H7 (cell line): ENCODE results near the gene RAB37. TPM values are rescaled to one million over a fixed set of nuclear protein-coding genes. Genes with fewer than 3 reads are reported as not detected.
A peak's percentile ranks its signal among the peaks of the same experiment; 100 is the strongest.

Experiments
- DNase-seq: peaks from one replicate; pipeline ENCODE4 v3.0.0; 2012
- H3K27me3 ChIP-seq: 2 replicates; pipeline ENCODE4 v1.6.0; 2011; ENCODE audit warnings: mild to moderate bottlenecking, low read length; ENCODE audit not compliant: control insufficient read depth, insufficient read depth
- H3K36me3 ChIP-seq: replicated peaks from 2 replicates; pipeline ENCODE4 v1.5.1; 2011; ENCODE audit warnings: low read length; ENCODE audit not compliant: control insufficient read depth, insufficient read depth
- H3K4me3 ChIP-seq: 2 replicates; pipeline ENCODE4 v1.5.1; 2011; ENCODE audit warnings: low read depth, mild to moderate bottlenecking, control low read depth, low read length, moderate library complexity; ENCODE audit not compliant: insufficient read depth
- total RNA-seq: library from RNA; depleted of rRNA; stranded (reverse); fragments of >200 nt; shearing (Covaris generic); gene quantifications from 2 replicates; pipeline ENCODE4 v1.2.3, GENCODE V29; 2014

Gene RAB37
- total RNA-seq, 1 experiment from 2014 or later, result 2.5 TPM

DNA sequence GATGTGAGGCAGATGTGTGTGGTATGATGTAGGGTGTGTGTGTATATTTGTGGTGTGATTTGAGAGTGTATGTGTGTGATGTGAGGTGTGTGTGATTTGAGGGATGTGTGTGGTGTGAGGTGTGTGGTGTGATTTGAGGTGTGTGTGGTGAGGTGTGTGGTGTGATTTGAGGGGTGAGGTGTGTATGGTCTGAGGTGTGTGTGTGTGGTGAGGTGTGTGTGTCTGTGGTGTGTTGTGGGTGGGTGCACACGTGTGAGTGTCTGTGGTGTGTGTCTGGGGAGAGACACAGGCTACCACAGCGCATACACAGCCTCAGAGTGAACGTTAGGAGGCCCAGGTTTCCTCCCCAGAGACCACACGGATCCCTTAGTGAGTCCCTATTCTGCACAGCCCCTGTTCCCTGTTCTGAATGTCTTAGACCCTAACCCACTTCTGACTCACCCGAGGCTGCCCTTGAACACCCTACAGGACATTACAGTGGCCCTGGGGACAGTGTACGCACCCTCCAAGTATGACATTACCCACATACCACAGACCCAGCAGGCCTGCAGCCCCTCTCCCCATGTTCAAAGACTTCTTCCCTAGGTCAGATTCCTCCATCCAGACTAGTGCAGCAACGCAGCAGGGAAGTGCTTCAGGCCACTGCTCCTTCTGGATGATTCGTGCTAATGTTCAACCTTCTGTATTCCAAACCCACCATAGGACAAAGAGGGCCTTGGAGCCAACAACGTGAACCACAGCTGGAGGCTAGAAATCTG, 3.5 kb upstream of the RAB37 start:
- Histone ChIP-seq H3K4me3 (no peak overlapping the region), H3K36me3 (no peaks in the 10 kb centered on the region), H3K27me3 (peaks cover 22% of the 10 kb centered on the region)
- no peak for DNase-seq

- H3K36me3 ChIP-seq, result no peaks in the 10 kb centered on the region
- peaks cover 22% of the 10 kb centered on the region for H3K27me3 ChIP-seq
- DNase-seq, result no peak
- H3K4me3 ChIP-seq, result no peak overlapping the region
Measured at GRCh38 chr17:74734256-74734655, 2.8 kb upstream of the RAB37 start.

DNA sequence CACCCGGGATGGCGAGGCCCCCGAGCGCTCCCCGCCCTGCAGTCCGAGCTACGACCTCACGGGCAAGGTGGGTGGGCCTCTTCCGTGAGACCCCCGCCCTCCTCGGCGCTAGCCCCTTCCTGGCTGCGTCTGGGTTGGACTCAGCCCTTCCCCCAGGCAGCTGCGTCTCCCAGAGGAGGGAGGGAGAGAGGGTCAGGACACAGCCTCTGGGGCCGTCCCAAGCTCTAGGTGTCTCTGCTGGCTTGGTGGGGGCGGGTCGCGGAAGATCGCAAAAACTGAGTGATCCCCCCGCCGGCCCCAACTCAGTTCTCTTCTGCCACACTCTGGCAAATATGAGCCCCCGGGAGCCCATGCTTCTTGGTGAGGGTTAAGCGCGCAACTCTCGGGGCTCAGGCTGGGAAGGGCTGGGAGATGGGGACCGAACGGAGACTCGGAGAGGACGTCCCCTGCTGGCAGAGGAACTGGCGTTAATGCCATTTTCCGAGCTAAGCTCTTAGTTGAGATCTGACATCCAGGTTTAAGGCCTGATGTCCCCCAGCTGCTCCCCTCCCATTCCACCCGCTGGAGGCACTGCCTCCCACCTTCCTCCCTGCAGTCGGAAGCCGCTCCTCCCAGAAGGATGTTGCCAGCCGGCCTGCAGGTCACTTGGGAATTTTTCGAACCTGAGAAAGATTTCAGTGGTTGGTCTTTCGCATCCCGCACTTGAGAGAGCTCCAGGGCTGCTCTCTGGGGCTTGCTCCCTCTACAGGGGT, 419 bp downstream of the RAB37 start:
- H3K27me3 ChIP-seq, result peaks cover 22% of the 10 kb centered on the region
- DNase-seq, result peak; percentile 92
- H3K4me3 ChIP-seq, result peak overlapping the region; percentile 67
- no peaks in the 10 kb centered on the region for H3K36me3 ChIP-seq

GRCh38 chr17:74738051-74738996, 1.3 kb downstream of the RAB37 start:
- Histone ChIP-seq H3K4me3 (peak overlapping the region; percentile 67; the same call in 1 of the 2 replicates), H3K27me3 (peaks cover 21% of the 10 kb centered on the region), H3K36me3 (no peaks in the 10 kb centered on the region)
- peak; percentile 50 for DNase-seq

DNA sequence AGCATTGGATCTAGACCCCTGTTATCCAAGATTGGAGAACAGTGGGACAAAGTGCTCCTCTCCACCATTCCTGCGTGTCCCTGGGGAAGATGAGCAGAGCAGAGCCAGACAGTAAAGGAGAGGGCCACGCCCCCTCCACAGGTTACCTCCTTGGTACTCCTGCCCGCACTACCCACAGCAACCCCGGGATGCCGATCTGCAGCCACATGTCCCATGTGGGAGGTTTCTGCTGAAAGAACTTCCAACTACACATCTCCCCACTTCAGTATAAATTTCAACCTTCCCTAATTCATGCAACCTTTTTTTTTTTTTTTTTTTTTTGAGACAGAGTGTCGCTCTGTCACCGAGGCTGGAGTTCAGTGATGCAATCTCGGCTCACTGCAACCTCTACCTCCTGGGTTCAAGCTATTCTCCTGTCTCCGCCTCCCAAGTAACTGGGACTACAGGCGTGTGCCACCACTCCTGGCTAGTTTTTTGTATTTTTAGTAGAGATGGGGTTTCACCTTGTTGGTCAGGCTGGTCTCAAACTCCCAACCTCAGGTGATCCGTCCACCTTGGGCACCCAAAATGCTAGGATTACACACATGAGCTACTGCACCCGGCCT, 2.3 kb downstream of the RAB37 start:
- Histone ChIP-seq H3K27me3 (peaks cover 14% of the 10 kb centered on the region), H3K36me3 (no peaks in the 10 kb centered on the region), H3K4me3 (no peak overlapping the region)
- peak; percentile 31 for DNase-seq

DNA sequence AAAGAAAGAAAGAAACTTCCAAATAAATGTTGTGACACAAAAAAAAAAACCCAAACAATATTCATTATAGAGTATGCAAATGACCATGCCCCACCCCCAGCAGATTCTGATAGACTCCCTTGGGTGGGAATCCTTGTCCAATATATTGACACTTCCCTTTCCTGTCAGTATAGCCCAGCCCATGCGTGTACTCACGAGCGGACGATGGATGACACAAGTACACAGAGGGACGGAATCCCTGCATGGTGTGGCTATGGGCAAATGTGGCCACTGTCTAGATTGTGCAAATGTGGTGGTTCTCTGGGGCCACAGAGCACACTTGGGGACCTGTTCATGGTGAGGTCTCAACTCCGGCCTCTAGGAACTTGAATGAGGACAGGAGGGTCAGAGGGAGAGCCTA, 3.1 kb downstream of the RAB37 start:
- DNase-seq, result no peak
- peaks cover 13% of the 10 kb centered on the region for H3K27me3 ChIP-seq
- H3K4me3 ChIP-seq, result no peak overlapping the region
- H3K36me3 ChIP-seq, result no peaks in the 10 kb centered on the region

GRCh38 chr17:74740641-74741387, 3.8 kb downstream of the RAB37 start:
- DNase-seq, result peak; percentile 18
- Histone ChIP-seq H3K4me3 (no peak overlapping the region), H3K27me3 (peaks cover 11% of the 10 kb centered on the region), H3K36me3 (no peaks in the 10 kb centered on the region)

DNA sequence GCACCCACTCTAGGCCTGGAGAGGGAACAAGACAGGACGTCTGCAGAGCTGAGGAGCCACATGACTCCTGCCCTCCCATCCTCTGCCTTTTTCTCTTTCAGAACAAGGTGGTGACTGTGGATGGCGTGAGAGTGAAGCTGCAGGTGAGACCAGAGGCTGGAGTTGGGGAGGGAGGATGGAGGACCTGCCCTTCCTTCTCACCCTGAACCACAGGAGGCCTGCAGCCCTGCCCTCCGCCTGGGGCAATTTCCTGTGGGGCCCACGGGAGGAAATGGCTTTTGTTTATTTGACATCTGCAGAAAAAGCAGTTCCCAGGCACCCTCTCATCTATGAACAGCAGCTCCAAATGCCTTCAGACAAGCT, 5.1 kb downstream of the RAB37 start:
- peak; percentile 36 for DNase-seq
- Histone ChIP-seq H3K4me3 (no peak overlapping the region), H3K27me3 (peaks cover 7% of the 10 kb centered on the region; the same call in 1 of the 2 replicates)

DNA sequence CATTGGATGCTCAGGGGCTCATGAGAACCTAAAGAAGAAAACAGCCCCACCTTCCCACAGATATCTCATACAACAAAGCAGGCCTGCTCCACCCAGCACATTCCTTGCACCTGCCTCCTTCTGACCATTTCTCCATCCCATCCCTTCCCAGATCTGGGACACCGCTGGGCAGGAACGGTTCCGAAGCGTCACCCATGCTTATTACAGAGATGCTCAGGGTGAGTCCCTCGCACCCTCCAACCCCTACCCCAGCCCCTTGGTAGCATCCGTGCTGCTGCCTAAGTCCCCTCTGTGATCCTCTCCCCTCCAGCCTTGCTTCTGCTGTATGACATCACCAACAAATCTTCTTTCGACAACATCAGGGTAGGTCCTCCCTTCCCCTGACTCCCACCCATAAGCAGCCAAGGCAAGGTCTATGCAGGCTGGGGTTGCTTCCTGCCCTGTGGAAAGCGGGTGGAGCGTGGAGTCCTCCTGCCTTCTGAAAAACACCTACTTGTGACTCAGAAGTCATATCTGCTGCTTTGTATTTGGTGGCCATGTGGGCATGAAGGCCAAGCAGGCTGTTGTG, 6.0 kb downstream of the RAB37 start:
- DNase-seq, result peak; percentile 14
- Histone ChIP-seq H3K4me3 (no peak overlapping the region), H3K36me3 (no peaks in the 10 kb centered on the region), H3K27me3 (peaks cover 3% of the 10 kb centered on the region; the same call in 1 of the 2 replicates)

More for the DNA sequence above, 5.1 kb downstream of the RAB37 start:
- H3K36me3 ChIP-seq, result no peaks in the 10 kb centered on the region

- no peak overlapping the region for H3K4me3 ChIP-seq
- H3K36me3 ChIP-seq, result no peaks in the 10 kb centered on the region
- no peaks in the 10 kb centered on the region; the same call in 1 of the 2 replicates for H3K27me3 ChIP-seq
- DNase-seq, result no peak
Measured at GRCh38 chr17:74743755-74744154, 6.7 kb downstream of the RAB37 start.

DNA sequence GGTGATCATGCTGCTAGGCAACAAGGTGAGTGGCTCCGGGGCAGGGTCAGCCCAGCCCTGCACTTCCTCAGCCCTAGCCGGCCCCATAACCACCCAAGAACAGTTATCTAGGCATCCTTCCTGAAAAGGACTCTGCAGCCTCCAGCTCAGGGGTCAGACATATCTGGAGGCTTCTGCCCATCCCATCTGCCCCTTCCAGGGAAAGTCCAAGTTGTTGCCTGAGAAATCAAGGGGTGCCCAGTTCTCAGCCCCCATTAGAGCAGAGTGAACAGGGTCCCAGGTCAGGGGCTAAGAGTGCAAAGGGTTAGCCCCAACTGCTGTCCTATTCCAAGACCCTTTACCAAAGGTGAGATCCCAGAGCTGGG, 7.3 kb downstream of the RAB37 start:
- Histone ChIP-seq H3K36me3 (no peaks in the 10 kb centered on the region), H3K27me3 (peaks cover 4% of the 10 kb centered on the region), H3K4me3 (no peak overlapping the region)
- no peak for DNase-seq

DNA sequence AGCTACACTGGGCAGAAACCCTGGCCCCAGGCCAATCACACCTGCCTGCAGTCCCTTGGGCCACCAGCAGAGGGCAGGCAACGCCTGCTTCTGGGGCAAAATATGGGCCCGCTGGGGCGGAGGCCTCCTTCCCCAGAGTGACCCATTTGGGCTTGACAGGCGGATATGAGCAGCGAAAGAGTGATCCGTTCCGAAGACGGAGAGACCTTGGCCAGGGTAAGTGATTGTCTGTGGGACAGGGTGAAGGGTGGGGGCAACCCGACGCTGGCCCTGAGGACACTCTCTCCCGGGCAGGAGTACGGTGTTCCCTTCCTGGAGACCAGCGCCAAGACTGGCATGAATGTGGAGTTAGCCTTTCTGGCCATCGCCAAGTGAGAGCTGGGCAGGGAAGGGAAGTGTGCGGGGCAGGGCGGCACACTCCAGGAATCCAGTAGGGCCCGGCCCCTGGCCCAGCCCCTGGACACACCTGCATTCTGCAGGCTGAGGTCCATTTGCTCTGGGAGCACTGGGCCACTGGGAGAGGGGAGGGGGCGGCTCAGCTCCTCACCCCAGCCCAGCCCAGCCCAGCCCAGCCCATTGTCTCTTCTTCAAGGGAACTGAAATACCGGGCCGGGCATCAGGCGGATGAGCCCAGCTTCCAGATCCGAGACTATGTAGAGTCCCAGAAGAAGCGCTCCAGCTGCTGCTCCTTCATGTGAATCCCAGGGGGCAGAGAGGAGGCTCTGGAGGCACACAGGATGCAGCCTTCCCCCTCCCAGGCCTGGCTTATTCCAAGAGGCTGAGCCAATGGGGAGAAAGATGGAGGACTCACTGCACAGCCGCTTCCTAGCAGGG, 7.9 kb downstream of the RAB37 start:
- DNase-seq, result peak; percentile 96
- Histone ChIP-seq H3K36me3 (no peaks in the 10 kb centered on the region), H3K4me3 (peak overlapping the region; percentile 29; the same call in 1 of the 2 replicates), H3K27me3 (peaks cover 8% of the 10 kb centered on the region)
